ENCODE results near the gene DST.

DNA sequence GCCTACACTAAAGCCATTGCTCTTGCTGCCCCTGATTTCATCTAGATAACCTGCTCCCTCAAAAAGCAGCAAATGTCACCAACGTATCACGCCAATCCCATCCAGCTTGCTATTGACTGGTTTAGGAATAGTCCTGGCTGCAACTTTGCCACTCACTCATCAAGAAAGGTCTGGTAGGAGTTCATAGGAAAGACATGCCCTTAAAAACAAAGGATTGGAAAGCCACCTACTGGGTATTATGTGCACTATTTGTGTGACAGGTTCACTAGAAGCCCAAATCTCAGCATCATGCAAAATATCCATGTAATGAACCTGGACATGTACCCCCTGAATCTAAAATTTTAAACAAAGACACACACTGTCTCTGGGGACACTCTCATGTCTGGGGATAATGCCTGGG, 224.9 kb downstream of the DST start:
- TF ChIP-seq, protein P1, sequence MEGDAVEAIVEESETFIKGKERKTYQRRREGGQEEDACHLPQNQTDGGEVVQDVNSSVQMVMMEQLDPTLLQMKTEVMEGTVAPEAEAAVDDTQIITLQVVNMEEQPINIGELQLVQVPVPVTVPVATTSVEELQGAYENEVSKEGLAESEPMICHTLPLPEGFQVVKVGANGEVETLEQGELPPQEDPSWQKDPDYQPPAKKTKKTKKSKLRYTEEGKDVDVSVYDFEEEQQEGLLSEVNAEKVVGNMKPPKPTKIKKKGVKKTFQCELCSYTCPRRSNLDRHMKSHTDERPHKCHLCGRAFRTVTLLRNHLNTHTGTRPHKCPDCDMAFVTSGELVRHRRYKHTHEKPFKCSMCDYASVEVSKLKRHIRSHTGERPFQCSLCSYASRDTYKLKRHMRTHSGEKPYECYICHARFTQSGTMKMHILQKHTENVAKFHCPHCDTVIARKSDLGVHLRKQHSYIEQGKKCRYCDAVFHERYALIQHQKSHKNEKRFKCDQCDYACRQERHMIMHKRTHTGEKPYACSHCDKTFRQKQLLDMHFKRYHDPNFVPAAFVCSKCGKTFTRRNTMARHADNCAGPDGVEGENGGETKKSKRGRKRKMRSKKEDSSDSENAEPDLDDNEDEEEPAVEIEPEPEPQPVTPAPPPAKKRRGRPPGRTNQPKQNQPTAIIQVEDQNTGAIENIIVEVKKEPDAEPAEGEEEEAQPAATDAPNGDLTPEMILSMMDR (IDR thresholded peaks at IDR 0.05; ENCODE audit: low read depth, low read length, poor library complexity, severe bottlenecking), result no peak
- TF ChIP-seq EZH2phosphoT487 (IDR thresholded peaks at IDR 0.05; ENCODE audit: borderline replicate concordance, low read length), result no peak

All from DOHH2 (cell line).